HCT116 (cell line): ENCODE results near the gene TBX20. TPM values are rescaled to one million over a fixed set of nuclear protein-coding genes. Genes with fewer than 3 reads are reported as not detected.

Experiments used
- ATAC-seq: fragments of 200-7000 bp; cut with Tn5 transposase; 2 replicates; pipeline ENCODE4 v1.9.1; 2020; ENCODE audit warnings: mild to moderate bottlenecking, moderate library complexity
- BruUV-seq: library from RNA; stranded (reverse); fragments of 400-500 nt; replicated peaks from 2 replicates; lab custom pipeline; 2021; lab: Mats Ljungman, UMichigan
- CTCF ChIA-PET: fragments of 300-600 bp; sonication (Branson Sonifier 250); formaldehyde crosslinking; loops from one replicate; lab custom pipeline; 2021; ENCODE audit warnings: antibody characterized with exemption; lab: Charles Lee
- POLR2A ChIA-PET: fragments of 300-600, 350-600 bp; sonication (Branson Sonifier 250); formaldehyde crosslinking; loops from one replicate; lab custom pipeline; 2021; ENCODE audit warnings: antibody characterized with exemption; lab: Charles Lee
- RAD21 ChIA-PET, 2 experiments: fragments of 300-600 bp; sonication (Branson Sonifier 250); formaldehyde crosslinking; loops; one replicate each; lab custom pipeline; 2023; ENCODE audit warnings: low total read pairs in 2 of 2; ENCODE audit not compliant: uncharacterized antibody in 2 of 2, unreplicated experiment in 2 of 2, low non-redundant PET in 1 of 2; lab: Charles Lee
- DNase-seq: peaks from one replicate; pipeline ENCODE4 v3.0.0-alpha.2; 2010; ENCODE audit warnings: low read depth, low spot score
- H2AFZ ChIP-seq: fragments of 200-600 bp; shearing (Covaris generic), sonication (generic); 2 replicates; pipeline ENCODE4 v1.6.1; 2017; ENCODE audit warnings: low read depth, mixed run types, mixed read lengths, antibody characterized with exemption, low read length; ENCODE audit not compliant: poor library complexity, severe bottlenecking
- H3K27ac ChIP-seq: 2 replicates; pipeline ENCODE4 v1.5.1; 2012; ENCODE audit warnings: low read depth, low read length
- H3K27me3 ChIP-seq: fragments of 200-600 bp; sonication (generic); 2 replicates; pipeline ENCODE4 v1.6.1; 2016; ENCODE audit warnings: mixed run types, low read length, mixed read lengths; ENCODE audit not compliant: insufficient read depth
- H3K36me3 ChIP-seq, 2 experiments: fragments of 200-500 bp in 1 of 2; fragments of 200-600 bp in 1 of 2; sonication (Bioruptor generic) in 1 of 2; sonication (generic) in 1 of 2; 2 replicates each; pipeline versions ENCODE4 v1.5.1 to v1.6.1; 2014 to 2016; ENCODE audit warnings: low read length in 2 of 2, inconsistent platforms in 1 of 2, mixed read lengths in 1 of 2, mixed run types in 1 of 2; ENCODE audit not compliant: insufficient read depth in 2 of 2, control insufficient read depth in 1 of 2
- H3K4me1 ChIP-seq, 2 experiments: fragments of 200-600 bp in 1 of 2; sonication (generic) in 1 of 2; 2 replicates each; pipeline versions ENCODE4 v1.5.1 to v1.6.1; 2012 to 2017; ENCODE audit warnings: low read length in 2 of 2, inconsistent platforms in 1 of 2, mild to moderate bottlenecking in 1 of 2, mixed read lengths in 1 of 2, mixed run types in 1 of 2, moderate library complexity in 1 of 2; ENCODE audit not compliant: insufficient read depth in 2 of 2, control insufficient read depth in 1 of 2
- H3K4me2 ChIP-seq: fragments of 200-600 bp; sonication (generic); 2 replicates; pipeline ENCODE4 v1.6.1; 2017; ENCODE audit warnings: mixed run types, low read length, mixed read lengths
- H3K4me3 ChIP-seq, 2 experiments: fragments of 200-600 bp in 1 of 2; sonication (generic) in 1 of 2; replicated peaks in 1 of 2; 2 replicates each; pipeline ENCODE4 v1.5.1; 2011 to 2016; ENCODE audit warnings: low read length in 2 of 2, control low read depth in 1 of 2, low read depth in 1 of 2, mild to moderate bottlenecking in 1 of 2, mixed read lengths in 1 of 2, mixed run types in 1 of 2
- H3K79me2 ChIP-seq: fragments of 200-600 bp; sonication (generic); 2 replicates; pipeline ENCODE4 v1.6.1; 2017; ENCODE audit warnings: mild to moderate bottlenecking, mixed run types, low read length, moderate library complexity, mixed read lengths; ENCODE audit not compliant: insufficient read depth
- H3K9ac ChIP-seq: fragments of 200-600 bp; sonication (generic); 2 replicates; pipeline ENCODE4 v1.6.1; 2016; ENCODE audit warnings: low read length, mixed read lengths
- H3K9me2 ChIP-seq: fragments of 200-600 bp; sonication (generic), shearing (Covaris generic); 2 replicates; pipeline ENCODE4 v1.6.1; 2017; ENCODE audit warnings: mixed run types, mild to moderate bottlenecking, moderate library complexity; ENCODE audit not compliant: insufficient read depth
- H3K9me3 ChIP-seq, 2 experiments: fragments of 200-500 bp in 1 of 2; fragments of 200-600 bp in 1 of 2; sonication (Bioruptor generic) in 1 of 2; sonication (generic) in 1 of 2; 2 replicates each; pipeline ENCODE4 v1.6.1; 2014 to 2017; ENCODE audit warnings: low read length in 2 of 2, mixed read lengths in 2 of 2, inconsistent platforms in 1 of 2, low read depth in 1 of 2, mild to moderate bottlenecking in 1 of 2, mixed run types in 1 of 2, moderate library complexity in 1 of 2; ENCODE audit not compliant: control insufficient read depth in 1 of 2, insufficient read depth in 1 of 2
- H4K20me1 ChIP-seq: fragments of 200-600 bp; sonication (generic), shearing (Covaris generic); 2 replicates; pipeline ENCODE4 v1.6.1; 2017; ENCODE audit warnings: mixed run types, mild to moderate bottlenecking, moderate library complexity; ENCODE audit not compliant: insufficient read depth
- CEBPB ChIP-seq: IDR thresholded peaks from 2 replicates; pipeline ENCODE4 v1.6.1; 2012; ENCODE audit warnings: low read depth
- CTCF ChIP-seq, 3 experiments: fragments of 200-600 bp in 1 of 3; sonication (generic) in 1 of 3; IDR thresholded peaks in 2 of 3; conservative IDR thresholded peaks in 1 of 3; 2 replicates each; pipeline ENCODE4 v1.5.1; 2012 to 2017; ENCODE audit warnings: low read depth in 2 of 3, low read length in 2 of 3, antibody characterized with exemption in 1 of 3, borderline replicate concordance in 1 of 3, control low read depth in 1 of 3, mild to moderate bottlenecking in 1 of 3, mixed read lengths in 1 of 3, mixed run types in 1 of 3, moderate library complexity in 1 of 3; ENCODE audit not compliant: insufficient read depth in 1 of 3
- EZH2phosphoT487 ChIP-seq: fragments of 200-600 bp; IDR thresholded peaks from 2 replicates; pipeline ENCODE4 v1.6.1; 2018; ENCODE audit warnings: antibody characterized with exemption, borderline replicate concordance
- POLR2A ChIP-seq: IDR thresholded peaks from 2 replicates; pipeline ENCODE4 v1.7.0; 2011; ENCODE audit warnings: borderline replicate concordance; ENCODE audit not compliant: insufficient read depth, insufficient read length; ENCODE audit errors: extremely low read depth
- ZBTB33 ChIP-seq: IDR thresholded peaks from 2 replicates; pipeline ENCODE4 v1.6.1; 2011; ENCODE audit warnings: mild to moderate bottlenecking, low read length, moderate library complexity; ENCODE audit not compliant: insufficient replicate concordance; ENCODE audit errors: extremely low read depth
- ZFX ChIP-seq: fragments of 450-650 bp; IDR thresholded peaks from 2 replicates; pipeline ENCODE4 v1.6.1; 2017
- intact Hi-C: fragments of 100-400 bp; cut with micrococcal nuclease; formaldehyde crosslinking; loops from 2 replicates; pipeline ENCODE4 v1.10.0; 2022
- total RNA-seq: library from RNA; stranded (reverse); gene quantifications from one replicate; pipeline ENCODE4 v1.2.1, GENCODE V29; 2021; ENCODE audit not compliant: unreplicated experiment
- TF ChIP-seq, protein P1 (sequence below): IDR thresholded peaks from 2 replicates; pipeline ENCODE4 v1.6.1; 2012
- TF ChIP-seq, protein P2 (sequence below): IDR thresholded peaks from 2 replicates; pipeline ENCODE4 v1.6.1; 2012; ENCODE audit warnings: low read depth
- TF ChIP-seq, protein P3 (sequence below): IDR thresholded peaks from 2 replicates; pipeline ENCODE4 v1.6.1; 2012

The TBX20 gene
- total RNA-seq, 1 experiment from 2014 or later, result not detected

GRCh38 chr7:35252612-35253459 lies 1.1 kb downstream of the TBX20 start:
- no TSS peak for BruUV-seq
- no peak overlapping the region for H3K4me2 ChIP-seq

More at GRCh38 chr7:35252612-35253459, 1.1 kb downstream of the TBX20 start:
- Histone ChIP-seq H3K4me1 (no peaks in the 10 kb centered on the region), H3K36me3 (no peaks in the 10 kb centered on the region), H3K9me3 (no peaks in the 10 kb centered on the region), H3K27me3 (peaks cover 50% of the 10 kb centered on the region), H3K27ac (no peak overlapping the region), H3K79me2 (no peaks in the 10 kb centered on the region), H3K4me3 (no peak overlapping the region), H4K20me1 (no peaks in the 10 kb centered on the region), H3K9me2 (no peaks in the 10 kb centered on the region), H2AFZ (no peak overlapping the region), H3K9ac (no peak overlapping the region)
- CTCF ChIA-PET, result no interaction called here
- DNase-seq (no peak), ATAC-seq (no peak)
- POLR2A ChIA-PET, result no interaction called here
- TF ChIP-seq, protein P1, sequence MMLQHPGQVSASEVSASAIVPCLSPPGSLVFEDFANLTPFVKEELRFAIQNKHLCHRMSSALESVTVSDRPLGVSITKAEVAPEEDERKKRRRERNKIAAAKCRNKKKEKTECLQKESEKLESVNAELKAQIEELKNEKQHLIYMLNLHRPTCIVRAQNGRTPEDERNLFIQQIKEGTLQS, result no peak
- TF ChIP-seq EZH2phosphoT487 (no peak), POLR2A (no peak), CTCF (IDR thresholded peaks at IDR 0.05 in 2 of 3, conservative IDR thresholded peaks at IDR 0.05 in 1 of 3; ENCODE audit: borderline replicate concordance in 1 of 3, insufficient read depth in 1 of 3, low read depth in 2 of 3, low read length in 2 of 3) (no peak), CEBPB (no peak), ZBTB33 (no peak), ZFX (no peak)
- TF ChIP-seq, protein P2, sequence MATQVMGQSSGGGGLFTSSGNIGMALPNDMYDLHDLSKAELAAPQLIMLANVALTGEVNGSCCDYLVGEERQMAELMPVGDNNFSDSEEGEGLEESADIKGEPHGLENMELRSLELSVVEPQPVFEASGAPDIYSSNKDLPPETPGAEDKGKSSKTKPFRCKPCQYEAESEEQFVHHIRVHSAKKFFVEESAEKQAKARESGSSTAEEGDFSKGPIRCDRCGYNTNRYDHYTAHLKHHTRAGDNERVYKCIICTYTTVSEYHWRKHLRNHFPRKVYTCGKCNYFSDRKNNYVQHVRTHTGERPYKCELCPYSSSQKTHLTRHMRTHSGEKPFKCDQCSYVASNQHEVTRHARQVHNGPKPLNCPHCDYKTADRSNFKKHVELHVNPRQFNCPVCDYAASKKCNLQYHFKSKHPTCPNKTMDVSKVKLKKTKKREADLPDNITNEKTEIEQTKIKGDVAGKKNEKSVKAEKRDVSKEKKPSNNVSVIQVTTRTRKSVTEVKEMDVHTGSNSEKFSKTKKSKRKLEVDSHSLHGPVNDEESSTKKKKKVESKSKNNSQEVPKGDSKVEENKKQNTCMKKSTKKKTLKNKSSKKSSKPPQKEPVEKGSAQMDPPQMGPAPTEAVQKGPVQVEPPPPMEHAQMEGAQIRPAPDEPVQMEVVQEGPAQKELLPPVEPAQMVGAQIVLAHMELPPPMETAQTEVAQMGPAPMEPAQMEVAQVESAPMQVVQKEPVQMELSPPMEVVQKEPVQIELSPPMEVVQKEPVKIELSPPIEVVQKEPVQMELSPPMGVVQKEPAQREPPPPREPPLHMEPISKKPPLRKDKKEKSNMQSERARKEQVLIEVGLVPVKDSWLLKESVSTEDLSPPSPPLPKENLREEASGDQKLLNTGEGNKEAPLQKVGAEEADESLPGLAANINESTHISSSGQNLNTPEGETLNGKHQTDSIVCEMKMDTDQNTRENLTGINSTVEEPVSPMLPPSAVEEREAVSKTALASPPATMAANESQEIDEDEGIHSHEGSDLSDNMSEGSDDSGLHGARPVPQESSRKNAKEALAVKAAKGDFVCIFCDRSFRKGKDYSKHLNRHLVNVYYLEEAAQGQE, result no peak
- TF ChIP-seq, protein P3, sequence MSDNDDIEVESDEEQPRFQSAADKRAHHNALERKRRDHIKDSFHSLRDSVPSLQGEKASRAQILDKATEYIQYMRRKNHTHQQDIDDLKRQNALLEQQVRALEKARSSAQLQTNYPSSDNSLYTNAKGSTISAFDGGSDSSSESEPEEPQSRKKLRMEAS, result no peak
- intact Hi-C loops, result no loop called here
- RAD21 ChIA-PET, result no interaction called here
